Astrocyte of the spinal cord (primary cell): ENCODE data around the gene MRPL55.

Experiments used
- DNase-seq: peaks from one replicate; pipeline ENCODE4 v3.0.0; 2011; ENCODE audit warnings: low read depth, low spot score
- H3K4me3 ChIP-seq: 2 replicates; pipeline ENCODE4 v1.5.1; 2011; ENCODE audit warnings: low read depth, mild to moderate bottlenecking, low read length, moderate library complexity
- in situ Hi-C: cut with HindIII; loops from 2 replicates; pipeline ENCODE4 v1.10.0; 2017; ENCODE audit warnings: low sequenced_read_pairs
- TF ChIP-seq, protein P1 (sequence below): IDR thresholded peaks from 2 replicates; pipeline ENCODE4 v1.5.1; 2012; ENCODE audit warnings: low read depth, mild to moderate bottlenecking, low read length, inconsistent platforms

The MRPL55 gene

DNA sequence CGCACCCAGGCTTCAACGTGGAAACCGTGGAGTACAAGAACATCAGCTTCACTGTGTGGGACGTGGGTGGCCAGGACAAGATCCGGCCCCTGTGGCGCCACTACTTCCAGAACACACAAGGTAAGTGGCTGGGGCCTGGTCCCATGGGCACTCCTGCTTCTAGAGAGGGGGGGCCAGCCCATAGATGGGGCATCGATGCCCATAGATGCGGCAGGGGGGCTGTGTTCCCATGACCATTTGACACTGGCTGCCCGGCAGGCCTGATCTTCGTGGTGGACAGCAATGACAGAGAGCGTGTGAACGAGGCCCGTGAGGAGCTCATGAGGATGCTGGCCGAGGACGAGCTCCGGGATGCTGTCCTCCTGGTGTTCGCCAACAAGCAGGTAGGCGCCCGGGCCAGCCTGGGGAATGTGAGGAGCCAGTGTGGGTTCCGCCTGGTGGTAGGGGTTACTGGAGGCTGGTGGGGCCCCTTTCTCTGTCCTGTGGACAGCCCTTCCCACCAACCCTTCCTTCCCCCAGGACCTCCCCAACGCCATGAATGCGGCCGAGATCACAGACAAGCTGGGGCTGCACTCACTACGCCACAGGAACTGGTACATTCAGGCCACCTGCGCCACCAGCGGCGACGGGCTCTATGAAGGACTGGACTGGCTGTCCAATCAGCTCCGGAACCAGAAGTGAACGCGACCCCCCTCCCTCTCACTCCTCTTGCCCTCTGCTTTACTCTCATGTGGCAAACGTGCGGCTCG is 11.6 kb downstream of the MRPL55 start:
- TF ChIP-seq, protein P1, sequence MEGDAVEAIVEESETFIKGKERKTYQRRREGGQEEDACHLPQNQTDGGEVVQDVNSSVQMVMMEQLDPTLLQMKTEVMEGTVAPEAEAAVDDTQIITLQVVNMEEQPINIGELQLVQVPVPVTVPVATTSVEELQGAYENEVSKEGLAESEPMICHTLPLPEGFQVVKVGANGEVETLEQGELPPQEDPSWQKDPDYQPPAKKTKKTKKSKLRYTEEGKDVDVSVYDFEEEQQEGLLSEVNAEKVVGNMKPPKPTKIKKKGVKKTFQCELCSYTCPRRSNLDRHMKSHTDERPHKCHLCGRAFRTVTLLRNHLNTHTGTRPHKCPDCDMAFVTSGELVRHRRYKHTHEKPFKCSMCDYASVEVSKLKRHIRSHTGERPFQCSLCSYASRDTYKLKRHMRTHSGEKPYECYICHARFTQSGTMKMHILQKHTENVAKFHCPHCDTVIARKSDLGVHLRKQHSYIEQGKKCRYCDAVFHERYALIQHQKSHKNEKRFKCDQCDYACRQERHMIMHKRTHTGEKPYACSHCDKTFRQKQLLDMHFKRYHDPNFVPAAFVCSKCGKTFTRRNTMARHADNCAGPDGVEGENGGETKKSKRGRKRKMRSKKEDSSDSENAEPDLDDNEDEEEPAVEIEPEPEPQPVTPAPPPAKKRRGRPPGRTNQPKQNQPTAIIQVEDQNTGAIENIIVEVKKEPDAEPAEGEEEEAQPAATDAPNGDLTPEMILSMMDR = no peak
- H3K4me3 ChIP-seq = no peak overlapping the region
- no peak for DNase-seq
- in situ Hi-C loops = no loop called here

GRCh38 chr1:228096416-228097332 is 12.4 kb downstream of the MRPL55 start:
- H3K4me3 ChIP-seq = no peak overlapping the region
- in situ Hi-C loops = no loop called here
- TF ChIP-seq, protein P1 = no peak
- no peak for DNase-seq

- H3K4me3 ChIP-seq = no peak overlapping the region
- in situ Hi-C loops = no loop called here
- TF ChIP-seq, protein P1 = no peak
- no peak for DNase-seq
Measured at GRCh38 chr1:228095938-228096337, 13.2 kb downstream of the MRPL55 start.

DNA sequence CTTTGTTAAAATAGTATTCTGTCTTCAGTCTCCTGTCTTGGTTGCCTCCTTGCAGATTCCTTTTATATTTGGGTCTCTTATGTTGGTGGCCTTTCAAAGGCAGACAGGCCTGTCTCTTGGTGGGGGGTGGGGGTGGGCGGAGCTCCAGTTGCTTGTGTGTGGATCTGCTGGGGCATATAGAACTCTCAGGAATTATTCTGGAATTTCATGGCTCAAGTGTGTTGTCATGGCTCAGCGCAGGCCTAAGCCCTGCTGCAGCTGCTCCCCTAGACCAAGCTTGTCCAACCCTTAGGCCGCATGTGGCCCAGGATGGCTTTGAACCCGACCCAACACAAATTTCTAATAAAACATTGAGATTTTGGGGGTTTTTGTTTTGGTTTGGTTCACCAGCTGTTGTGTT is 13.9 kb downstream of the MRPL55 start:
- no peak overlapping the region for H3K4me3 ChIP-seq
- in situ Hi-C loops = no loop called here
- DNase-seq = no peak
- TF ChIP-seq, protein P1 = no peak

DNA sequence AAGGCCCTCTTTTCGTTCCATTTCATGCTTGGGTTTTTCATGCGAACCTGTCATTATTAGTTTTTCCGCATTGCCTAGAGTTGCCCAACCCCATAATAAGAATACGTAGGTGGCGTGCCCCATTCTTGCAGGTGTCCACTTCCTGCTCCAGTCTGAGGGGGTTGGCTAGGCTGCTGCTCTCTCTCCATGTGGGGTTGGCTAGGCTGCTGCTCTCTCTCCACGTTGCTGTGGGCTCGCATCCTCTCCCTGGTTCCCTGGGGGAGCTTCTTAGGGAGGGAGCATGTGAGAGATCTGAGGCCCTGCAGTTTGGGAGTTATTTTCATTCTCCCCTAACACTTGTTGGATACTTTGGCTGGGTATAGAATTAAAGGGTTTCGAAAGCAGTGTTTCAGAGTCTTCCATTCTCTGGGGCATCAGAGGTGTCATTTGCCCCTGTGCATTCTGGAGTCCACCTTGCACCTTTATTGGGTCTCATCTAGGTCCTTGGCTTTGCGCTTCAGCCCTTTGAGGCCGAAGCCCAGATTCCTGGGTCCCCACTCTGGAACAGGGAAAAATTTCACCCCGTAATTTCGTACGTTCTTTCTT is 14.6 kb downstream of the MRPL55 start:
- in situ Hi-C loops = no loop called here
- TF ChIP-seq, protein P1 = no peak
- H3K4me3 ChIP-seq = no peak overlapping the region
- DNase-seq = no peak

GRCh38 chr1:228093050-228093906 is 15.8 kb downstream of the MRPL55 start:
- TF ChIP-seq, protein P1 = no peak
- in situ Hi-C loops = no loop called here
- DNase-seq = no peak
- H3K4me3 ChIP-seq = no peak overlapping the region
